ENCODE results near the gene PSMD2. TPM values are rescaled to one million over a fixed set of nuclear protein-coding genes. Genes with fewer than 3 reads are reported as not detected.
A peak's percentile ranks its signal among the peaks of the same experiment; 100 is the strongest.

Gene PSMD2
- total RNA-seq, 1 donor from 2014 or later = 269 TPM

DNA sequence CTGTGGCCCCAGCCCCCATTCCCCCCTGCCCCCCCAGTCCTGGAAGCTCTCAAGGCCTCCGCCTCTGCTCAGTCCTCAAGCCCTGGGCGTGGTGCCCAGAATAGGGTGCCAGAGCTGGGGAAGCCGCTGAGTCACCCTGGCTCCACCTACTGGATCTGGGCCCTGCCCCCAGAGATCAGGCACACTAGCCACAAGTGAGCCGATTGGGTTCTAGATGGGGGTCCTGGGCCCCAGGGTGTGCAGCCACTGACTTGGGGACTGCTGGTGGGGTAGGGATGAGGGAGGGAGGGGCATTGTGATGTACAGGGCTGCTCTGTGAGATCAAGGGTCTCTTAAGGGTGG, 21.0 kb downstream of the PSMD2 start:
- Mint-ChIP-seq H3K36me3 (ENCODE audit: insufficient read depth) (peaks cover 36% of the 10 kb centered on the region), H3K27ac (no peak overlapping the region)

DNA sequence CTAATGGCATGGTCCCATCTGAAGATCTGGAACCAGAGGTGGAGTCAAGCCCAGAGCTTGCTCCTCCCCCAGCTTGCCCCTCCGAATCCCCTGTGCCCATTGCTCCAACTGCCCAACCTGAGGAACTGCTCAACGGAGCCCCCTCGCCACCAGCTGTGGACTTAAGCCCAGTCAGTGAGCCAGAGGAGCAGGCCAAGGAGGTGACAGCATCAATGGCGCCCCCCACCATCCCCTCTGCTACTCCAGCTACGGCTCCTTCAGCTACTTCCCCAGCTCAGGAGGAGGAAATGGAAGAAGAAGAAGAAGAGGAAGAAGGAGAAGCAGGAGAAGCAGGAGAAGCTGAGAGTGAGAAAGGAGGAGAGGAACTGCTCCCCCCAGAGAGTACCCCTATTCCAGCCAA, 22.6 kb downstream of the PSMD2 start:
- no peak overlapping the region for H3K4me3 Mint-ChIP-seq (ENCODE audit: low read depth)
- no peaks in the 10 kb centered on the region for H3K9me3 Mint-ChIP-seq (ENCODE audit: low read depth)
- peaks cover 11% of the 10 kb centered on the region for H3K4me1 Mint-ChIP-seq (ENCODE audit: low read depth)
- H3K27me3 Mint-ChIP-seq = no peaks in the 10 kb centered on the region
- peaks cover 44% of the 10 kb centered on the region for H3K36me3 Mint-ChIP-seq (ENCODE audit: insufficient read depth)
- DNase-seq (ENCODE audit: low spot score, unreplicated experiment) = no peak
- TF ChIP-seq, protein P1, sequence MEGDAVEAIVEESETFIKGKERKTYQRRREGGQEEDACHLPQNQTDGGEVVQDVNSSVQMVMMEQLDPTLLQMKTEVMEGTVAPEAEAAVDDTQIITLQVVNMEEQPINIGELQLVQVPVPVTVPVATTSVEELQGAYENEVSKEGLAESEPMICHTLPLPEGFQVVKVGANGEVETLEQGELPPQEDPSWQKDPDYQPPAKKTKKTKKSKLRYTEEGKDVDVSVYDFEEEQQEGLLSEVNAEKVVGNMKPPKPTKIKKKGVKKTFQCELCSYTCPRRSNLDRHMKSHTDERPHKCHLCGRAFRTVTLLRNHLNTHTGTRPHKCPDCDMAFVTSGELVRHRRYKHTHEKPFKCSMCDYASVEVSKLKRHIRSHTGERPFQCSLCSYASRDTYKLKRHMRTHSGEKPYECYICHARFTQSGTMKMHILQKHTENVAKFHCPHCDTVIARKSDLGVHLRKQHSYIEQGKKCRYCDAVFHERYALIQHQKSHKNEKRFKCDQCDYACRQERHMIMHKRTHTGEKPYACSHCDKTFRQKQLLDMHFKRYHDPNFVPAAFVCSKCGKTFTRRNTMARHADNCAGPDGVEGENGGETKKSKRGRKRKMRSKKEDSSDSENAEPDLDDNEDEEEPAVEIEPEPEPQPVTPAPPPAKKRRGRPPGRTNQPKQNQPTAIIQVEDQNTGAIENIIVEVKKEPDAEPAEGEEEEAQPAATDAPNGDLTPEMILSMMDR (IDR thresholded peaks at IDR 0.05; ENCODE audit: unreplicated experiment) = no peak
- H3K27ac Mint-ChIP-seq = no peak overlapping the region

More for the DNA sequence above, 21.0 kb downstream of the PSMD2 start:
- no peak for DNase-seq (ENCODE audit: low spot score, unreplicated experiment)
- Mint-ChIP-seq H3K27me3 (no peaks in the 10 kb centered on the region), H3K4me1 (ENCODE audit: low read depth) (peaks cover 19% of the 10 kb centered on the region), H3K4me3 (ENCODE audit: low read depth) (no peak overlapping the region), H3K9me3 (ENCODE audit: low read depth) (no peaks in the 10 kb centered on the region)
- TF ChIP-seq, protein P1 (IDR thresholded peaks at IDR 0.05; ENCODE audit: unreplicated experiment) = no peak

DNA sequence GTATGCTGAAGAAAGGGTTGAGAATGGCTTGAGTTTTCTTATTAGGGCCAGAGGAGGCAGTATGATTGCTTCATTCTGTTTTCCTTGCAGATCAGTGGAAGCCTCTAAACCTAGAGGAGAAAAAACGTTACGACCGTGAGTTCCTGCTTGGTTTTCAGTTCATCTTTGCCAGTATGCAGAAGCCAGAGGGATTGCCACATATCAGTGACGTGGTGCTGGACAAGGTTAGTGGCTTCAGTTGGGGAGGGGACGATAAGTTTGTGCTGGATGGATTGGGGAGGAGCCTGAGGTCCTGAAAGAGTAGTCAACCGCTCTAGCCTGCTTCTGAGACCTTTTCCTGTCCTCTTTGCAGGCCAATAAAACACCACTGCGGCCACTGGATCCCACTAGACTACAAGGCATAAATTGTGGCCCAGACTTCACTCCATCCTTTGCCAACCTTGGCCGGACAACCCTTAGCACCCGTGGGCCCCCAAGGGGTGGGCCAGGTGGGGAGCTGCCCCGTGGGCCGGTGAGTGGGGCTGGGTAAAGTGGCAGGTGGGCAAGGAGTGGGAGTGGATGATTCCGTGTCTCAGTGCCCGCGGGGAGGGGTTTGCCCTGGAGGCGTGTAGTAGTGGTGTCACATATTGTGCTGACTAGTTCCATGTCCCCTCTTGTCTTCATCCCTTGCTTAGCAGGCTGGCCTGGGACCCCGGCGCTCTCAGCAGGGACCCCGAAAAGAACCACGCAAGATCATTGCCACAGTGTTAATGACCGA, 23.9 kb downstream of the PSMD2 start:
- Mint-ChIP-seq H3K27ac (no peak overlapping the region), H3K4me1 (ENCODE audit: low read depth) (peaks cover under 1% of the 10 kb centered on the region), H3K4me3 (ENCODE audit: low read depth) (no peak overlapping the region), H3K9me3 (ENCODE audit: low read depth) (no peaks in the 10 kb centered on the region), H3K36me3 (ENCODE audit: insufficient read depth) (peaks cover 46% of the 10 kb centered on the region), H3K27me3 (no peaks in the 10 kb centered on the region)
- TF ChIP-seq, protein P1 (IDR thresholded peaks at IDR 0.05; ENCODE audit: unreplicated experiment) = no peak
- DNase-seq (ENCODE audit: low spot score, unreplicated experiment) = no peak

DNA sequence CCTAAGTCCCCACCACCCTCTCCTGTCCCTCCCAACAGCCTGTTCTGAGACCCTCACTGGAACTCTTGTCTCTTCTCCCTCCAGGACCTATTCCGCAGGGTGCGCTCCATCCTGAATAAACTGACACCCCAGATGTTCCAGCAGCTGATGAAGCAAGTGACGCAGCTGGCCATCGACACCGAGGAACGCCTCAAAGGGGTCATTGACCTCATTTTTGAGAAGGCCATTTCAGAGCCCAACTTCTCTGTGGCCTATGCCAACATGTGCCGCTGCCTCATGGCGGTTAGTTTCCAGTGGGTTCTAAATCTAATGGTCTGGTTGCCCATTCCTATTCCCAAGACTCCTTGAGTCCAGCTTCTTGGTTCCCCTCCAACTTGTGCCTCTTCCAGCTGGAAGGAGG, 24.7 kb downstream of the PSMD2 start:
- Mint-ChIP-seq H3K27me3 (no peaks in the 10 kb centered on the region), H3K4me1 (ENCODE audit: low read depth) (no peaks in the 10 kb centered on the region), H3K27ac (no peak overlapping the region), H3K36me3 (ENCODE audit: insufficient read depth) (peaks cover 47% of the 10 kb centered on the region), H3K4me3 (ENCODE audit: low read depth) (no peak overlapping the region), H3K9me3 (ENCODE audit: low read depth) (no peaks in the 10 kb centered on the region)
- no peak for DNase-seq (ENCODE audit: low spot score, unreplicated experiment)
- TF ChIP-seq, protein P1 (IDR thresholded peaks at IDR 0.05; ENCODE audit: unreplicated experiment) = no peak

DNA sequence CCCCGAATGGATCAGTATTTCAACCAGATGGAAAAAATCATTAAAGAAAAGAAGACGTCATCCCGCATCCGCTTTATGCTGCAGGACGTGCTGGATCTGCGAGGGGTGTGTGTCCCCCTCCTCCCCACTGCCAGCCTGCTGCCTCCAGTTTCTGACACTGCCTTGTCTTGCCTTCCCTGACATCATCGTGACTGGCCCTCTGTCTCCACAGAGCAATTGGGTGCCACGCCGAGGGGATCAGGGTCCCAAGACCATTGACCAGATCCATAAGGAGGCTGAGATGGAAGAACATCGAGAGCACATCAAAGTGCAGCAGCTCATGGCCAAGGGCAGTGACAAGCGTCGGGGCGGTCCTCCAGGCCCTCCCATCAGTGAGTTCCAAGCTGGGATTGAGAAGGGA, 26.2 kb downstream of the PSMD2 start:
- no peak for DNase-seq (ENCODE audit: low spot score, unreplicated experiment)
- H3K4me1 Mint-ChIP-seq (ENCODE audit: low read depth) = no peaks in the 10 kb centered on the region
- no peaks in the 10 kb centered on the region for H3K27me3 Mint-ChIP-seq
- peaks cover 55% of the 10 kb centered on the region for H3K36me3 Mint-ChIP-seq (ENCODE audit: insufficient read depth)
- no peaks in the 10 kb centered on the region for H3K9me3 Mint-ChIP-seq (ENCODE audit: low read depth)
- TF ChIP-seq, protein P1 (IDR thresholded peaks at IDR 0.05; ENCODE audit: unreplicated experiment) = no peak
- no peak overlapping the region for H3K4me3 Mint-ChIP-seq (ENCODE audit: low read depth)
- H3K27ac Mint-ChIP-seq = peak overlapping the region; percentile 77
